GM18526 (cell line): ENCODE measurements around the gene ZDBF2.

Experiments used
- POLR2A ChIP-seq: IDR thresholded peaks from 3 replicates; pipeline ENCODE4 v1.6.1; 2011; ENCODE audit not compliant: insufficient read length; ENCODE audit errors: extremely low read depth

ZDBF2 gene

GRCh38 chr2:206277503-206277902 lies 3.0 kb downstream of the ZDBF2 start:
- TF ChIP-seq POLR2A = no peak

- TF ChIP-seq POLR2A = no peak
These were observed 8.3 kb downstream of the ZDBF2 start for GRCh38 chr2:206282746-206283145.

- TF ChIP-seq POLR2A = no peak
These were observed 12.7 kb downstream of the ZDBF2 start for GRCh38 chr2:206287197-206287596.

GRCh38 chr2:206289391-206289790 lies 14.9 kb downstream of the ZDBF2 start:
- no peak for TF ChIP-seq POLR2A

- TF ChIP-seq POLR2A = no peak
These were observed 21.7 kb downstream of the ZDBF2 start for GRCh38 chr2:206296128-206296527.

- no peak for TF ChIP-seq POLR2A
These were observed 31.2 kb downstream of the ZDBF2 start for GRCh38 chr2:206305523-206306245.

- TF ChIP-seq POLR2A = no peak
These were observed 36.6 kb downstream of the ZDBF2 start for GRCh38 chr2:206311026-206311425.

GRCh38 chr2:206316141-206316540 lies 41.7 kb downstream of the ZDBF2 start:
- no peak for TF ChIP-seq POLR2A

- TF ChIP-seq POLR2A = no peak
These were observed 48.6 kb downstream of the ZDBF2 start for GRCh38 chr2:206323033-206323432.

- no peak for TF ChIP-seq POLR2A
These were observed 49.0 kb downstream of the ZDBF2 start for GRCh38 chr2:206323486-206323885.

- no peak for TF ChIP-seq POLR2A
These were observed 50.4 kb downstream of the ZDBF2 start for GRCh38 chr2:206324869-206325268.

- no peak for TF ChIP-seq POLR2A
These were observed 54.5 kb downstream of the ZDBF2 start for GRCh38 chr2:206328974-206329373.

GRCh38 chr2:206336861-206337260 lies 62.4 kb downstream of the ZDBF2 start:
- TF ChIP-seq POLR2A = no peak

GRCh38 chr2:206337956-206338355 lies 63.5 kb downstream of the ZDBF2 start:
- no peak for TF ChIP-seq POLR2A

GRCh38 chr2:206341396-206341795 lies 66.9 kb downstream of the ZDBF2 start:
- no peak for TF ChIP-seq POLR2A

- no peak for TF ChIP-seq POLR2A
These were observed 68.7 kb downstream of the ZDBF2 start for GRCh38 chr2:206343144-206343543.

- TF ChIP-seq POLR2A = no peak
These were observed 69.4 kb downstream of the ZDBF2 start for GRCh38 chr2:206343816-206344215.
